H1 (cell line): Measurements from ENCODE around the gene SIMC1. TPM values are rescaled to one million over a fixed set of nuclear protein-coding genes. Genes with fewer than 3 reads are reported as not detected.

Source experiments
- ASH2L ChIP-seq: fragments of 200-600, 300-600 bp; sonication (generic); IDR thresholded peaks from one replicate; pipeline ENCODE4 v1.7.1; 2017; ENCODE audit warnings: low read length
- ATF2 ChIP-seq: IDR thresholded peaks from 2 replicates; pipeline ENCODE4 v1.6.1; 2012; ENCODE audit warnings: low read length, inconsistent platforms
- CEBPB ChIP-seq: IDR thresholded peaks from 2 replicates; pipeline ENCODE4 v1.6.1; 2012; ENCODE audit warnings: low read depth, low read length
- HDAC6 ChIP-seq: IDR thresholded peaks from one replicate; pipeline ENCODE4 v1.7.1; 2012; ENCODE audit warnings: low read depth, mild to moderate bottlenecking, inconsistent platforms, low read length, moderate library complexity
- KDM4A ChIP-seq: IDR thresholded peaks from one replicate; pipeline ENCODE4 v1.7.1; 2012; ENCODE audit warnings: low read depth, mild to moderate bottlenecking, moderate library complexity, low read length, inconsistent platforms; ENCODE audit not compliant: severe bottlenecking
- MAFK ChIP-seq: IDR thresholded peaks from 2 replicates; pipeline ENCODE4 v1.6.1; 2012; ENCODE audit warnings: low read depth, mild to moderate bottlenecking, improper control_type of control experiment, low read length
- PHF8 ChIP-seq: fragments of 200-600 bp; sonication (generic); conservative IDR thresholded peaks from 2 replicates; pipeline ENCODE4 v1.7.1; 2012; ENCODE audit warnings: low read depth, mild to moderate bottlenecking, inconsistent platforms, low read length, moderate library complexity
- SRF ChIP-seq: IDR thresholded peaks from 2 replicates; pipeline ENCODE4 v1.6.1; 2011; ENCODE audit warnings: mild to moderate bottlenecking, low read depth, low read length, moderate library complexity
- SUZ12 ChIP-seq: fragments of 200-600 bp; sonication (generic); IDR thresholded peaks from 2 replicates; pipeline ENCODE4 v1.6.1; 2012; ENCODE audit warnings: mild to moderate bottlenecking, inconsistent platforms, low read length, moderate library complexity, mixed read lengths
- polyA plus RNA-seq, 7 experiments: library from polyadenylated mRNA; depleted of rRNA in 3 of 7; stranded (reverse) in 5 of 7; unstranded in 2 of 7; fragments of >200 nt in 5 of 7; fragments of 200-250 nt in 2 of 7; gene quantifications; 1 replicate in 5 of 7; 2 replicates in 1 of 7; 4 replicates in 1 of 7; pipeline versions ENCODE4 v1.2.1 to v1.2.3, GENCODE V29; 2011 to 2013; ENCODE audit warnings: missing spikeins in 2 of 7, mixed read lengths in 2 of 7
- total RNA-seq: library from RNA; stranded (reverse); fragmentation: NEBNext Ultra II Directional; extraction: Animal tissue kit (Norgen Biotek cat#: 25700); gene quantifications from 2 replicates; pipeline ENCODE4 v1.2.1, GENCODE V29; 2021

The SIMC1 gene
- total and polyA plus RNA-seq, 2 of the 8 experiments (the other 6 are each of a cell fraction or from before 2014, with no cell fraction given), result 12.3 to 21.2 TPM

- no peak for TF ChIP-seq HDAC6
- TF ChIP-seq SRF, result 0 out of 2 replicates have a peak, but pooled peaks have one; percentile 17
- TF ChIP-seq KDM4A, result peak; percentile 80
- TF ChIP-seq PHF8, result peak; percentile 95
- TF ChIP-seq CEBPB, result no peak
- TF ChIP-seq MAFK, result no peak
- no peak for TF ChIP-seq SUZ12
- peak; percentile 69; the same call in 1 of the 2 replicates for TF ChIP-seq ATF2
- peak; percentile 78 for TF ChIP-seq ASH2L
Observed at GRCh38 chr5:176388444-176389134, 150.4 kb downstream of the SIMC1 start, which contains the start of the genes HIGD2A and NOP16 (continued).
